ENCODE results near the gene TDRD1. TPM values are rescaled to one million over a fixed set of nuclear protein-coding genes. Genes with fewer than 3 reads are reported as not detected.

The TDRD1 gene
- total RNA-seq, 3 donors from 2014 or later (not counting 1 experiment from before 2014, with no cell fraction given) = 0.08 to 0.33 (median 0.09) TPM

DNA sequence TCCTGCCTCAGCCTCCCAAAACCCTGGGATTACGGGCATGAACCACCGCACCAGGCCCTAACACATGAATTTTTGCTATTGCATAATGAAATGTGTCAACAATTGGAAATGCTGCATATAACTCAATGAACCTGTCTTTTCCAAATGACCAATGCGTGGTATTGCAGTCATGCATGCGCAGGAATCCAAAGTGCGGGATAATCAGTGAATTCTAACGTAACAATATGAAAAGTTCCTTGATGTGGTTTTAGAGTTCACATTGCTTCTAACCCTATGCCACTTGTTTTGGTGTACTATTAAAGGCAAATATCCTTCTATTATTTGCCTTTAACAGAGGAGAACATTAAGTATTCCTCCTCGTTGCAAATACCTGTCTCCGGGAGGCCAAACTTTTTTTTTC is 10.5 kb downstream of the TDRD1 start:
- H3K9me3 Mint-ChIP-seq = no peaks in the 10 kb centered on the region
- intact Hi-C loops (cut with micrococcal nuclease) = no loop called here
- no peak overlapping the region for H3K4me3 ChIP-seq (ENCODE audit: low read length)
- DNase-seq = no peak
- H3K27me3 ChIP-seq (ENCODE audit: control insufficient read depth, insufficient read depth, low read length) = no peaks in the 10 kb centered on the region
- H3K9me3 ChIP-seq (ENCODE audit: control insufficient read depth, insufficient read depth, low read length) = no peaks in the 10 kb centered on the region
- H3K36me3 ChIP-seq (ENCODE audit: control insufficient read depth, insufficient read depth, low read length) = no peaks in the 10 kb centered on the region
- H3K4me1 Mint-ChIP-seq = no peaks in the 10 kb centered on the region
- H3K4me1 ChIP-seq (ENCODE audit: control insufficient read depth, insufficient read depth, low read length) = no peaks in the 10 kb centered on the region
- no peak for ATAC-seq
- H3K27me3 Mint-ChIP-seq (ENCODE audit: low read depth in 2 of 2) = peaks cover 13 to 52% of the 10 kb centered on the region in 2 donors
- no peak overlapping the region for H3K27ac Mint-ChIP-seq
- no peaks in the 10 kb centered on the region for H3K36me3 Mint-ChIP-seq
- 94% methylated on average over 8 of the region's 8 CpGs for WGBS (ENCODE audit: insufficient coverage)
- H3K27ac ChIP-seq (ENCODE audit: low read length) = no peak overlapping the region
- H3K4me3 Mint-ChIP-seq = no peak overlapping the region
- TF ChIP-seq, protein P1, sequence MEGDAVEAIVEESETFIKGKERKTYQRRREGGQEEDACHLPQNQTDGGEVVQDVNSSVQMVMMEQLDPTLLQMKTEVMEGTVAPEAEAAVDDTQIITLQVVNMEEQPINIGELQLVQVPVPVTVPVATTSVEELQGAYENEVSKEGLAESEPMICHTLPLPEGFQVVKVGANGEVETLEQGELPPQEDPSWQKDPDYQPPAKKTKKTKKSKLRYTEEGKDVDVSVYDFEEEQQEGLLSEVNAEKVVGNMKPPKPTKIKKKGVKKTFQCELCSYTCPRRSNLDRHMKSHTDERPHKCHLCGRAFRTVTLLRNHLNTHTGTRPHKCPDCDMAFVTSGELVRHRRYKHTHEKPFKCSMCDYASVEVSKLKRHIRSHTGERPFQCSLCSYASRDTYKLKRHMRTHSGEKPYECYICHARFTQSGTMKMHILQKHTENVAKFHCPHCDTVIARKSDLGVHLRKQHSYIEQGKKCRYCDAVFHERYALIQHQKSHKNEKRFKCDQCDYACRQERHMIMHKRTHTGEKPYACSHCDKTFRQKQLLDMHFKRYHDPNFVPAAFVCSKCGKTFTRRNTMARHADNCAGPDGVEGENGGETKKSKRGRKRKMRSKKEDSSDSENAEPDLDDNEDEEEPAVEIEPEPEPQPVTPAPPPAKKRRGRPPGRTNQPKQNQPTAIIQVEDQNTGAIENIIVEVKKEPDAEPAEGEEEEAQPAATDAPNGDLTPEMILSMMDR (IDR thresholded peaks at IDR 0.05) = no peak

DNA sequence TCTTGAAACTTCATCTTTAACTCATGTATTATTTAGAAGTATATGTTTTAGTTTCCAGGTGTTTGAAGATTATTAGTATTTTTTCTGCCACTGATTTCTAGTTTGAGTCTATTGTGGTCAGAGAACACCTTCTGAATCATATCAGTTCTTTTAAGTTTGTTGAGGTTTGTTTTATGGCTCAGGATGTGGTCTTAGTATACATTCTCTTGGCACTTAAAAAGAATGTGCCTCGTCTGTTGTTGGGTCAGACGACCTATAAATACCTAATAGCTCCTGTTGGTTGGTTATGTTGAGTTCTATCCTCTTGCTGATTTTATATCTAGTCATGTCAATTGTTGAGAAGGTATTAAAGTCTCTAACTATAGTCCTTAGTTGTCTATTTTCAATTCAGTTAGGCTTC is 15.9 kb downstream of the TDRD1 start:
- intact Hi-C loops (cut with micrococcal nuclease) = no loop called here
- no peaks in the 10 kb centered on the region for H3K9me3 Mint-ChIP-seq
- H3K36me3 Mint-ChIP-seq = no peaks in the 10 kb centered on the region
- peaks cover 5% of the 10 kb centered on the region for H3K27me3 ChIP-seq (ENCODE audit: control insufficient read depth, insufficient read depth, low read length)
- no peak overlapping the region for H3K27ac Mint-ChIP-seq
- DNase-seq (no peak), ATAC-seq (no peak)
- H3K4me3 ChIP-seq (ENCODE audit: low read length) = no peak overlapping the region
- no peaks in the 10 kb centered on the region for H3K9me3 ChIP-seq (ENCODE audit: control insufficient read depth, insufficient read depth, low read length)
- H3K4me1 ChIP-seq (ENCODE audit: control insufficient read depth, insufficient read depth, low read length) = no peaks in the 10 kb centered on the region
- 23% methylated on average over 2 of the region's 2 CpGs for WGBS (ENCODE audit: insufficient coverage)
- TF ChIP-seq, protein P1 (IDR thresholded peaks at IDR 0.05) = no peak
- no peaks in the 10 kb centered on the region for H3K36me3 ChIP-seq (ENCODE audit: control insufficient read depth, insufficient read depth, low read length)
- H3K27ac ChIP-seq (ENCODE audit: low read length) = no peak overlapping the region
- H3K4me3 Mint-ChIP-seq = no peak overlapping the region
- no peaks in the 10 kb centered on the region for H3K4me1 Mint-ChIP-seq
- H3K27me3 Mint-ChIP-seq (ENCODE audit: low read depth in 2 of 2) = peaks cover 36 to 76% of the 10 kb centered on the region in 2 donors

DNA sequence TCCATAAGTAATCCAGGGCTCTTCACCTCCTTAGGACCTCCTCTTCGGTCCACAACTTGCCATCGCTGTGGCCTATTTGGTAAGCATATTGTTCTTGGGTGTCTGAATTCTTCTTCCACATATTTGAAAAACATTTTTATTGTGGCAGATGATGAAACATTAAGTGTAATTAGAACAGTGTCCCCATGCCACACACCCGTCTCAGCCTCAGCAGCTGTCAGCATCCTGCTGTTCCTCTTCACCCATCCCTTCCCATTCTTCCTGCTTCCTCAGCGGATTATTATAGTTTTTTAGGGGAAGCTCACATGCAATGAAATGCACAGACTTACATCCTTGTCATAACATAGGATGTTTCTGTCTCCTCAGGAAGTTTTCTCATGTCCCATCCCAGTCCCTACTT is 20.1 kb downstream of the TDRD1 start:
- TF ChIP-seq, protein P1 (IDR thresholded peaks at IDR 0.05) = no peak
- ATAC-seq = no peak
- H3K27ac Mint-ChIP-seq = no peak overlapping the region

DNA sequence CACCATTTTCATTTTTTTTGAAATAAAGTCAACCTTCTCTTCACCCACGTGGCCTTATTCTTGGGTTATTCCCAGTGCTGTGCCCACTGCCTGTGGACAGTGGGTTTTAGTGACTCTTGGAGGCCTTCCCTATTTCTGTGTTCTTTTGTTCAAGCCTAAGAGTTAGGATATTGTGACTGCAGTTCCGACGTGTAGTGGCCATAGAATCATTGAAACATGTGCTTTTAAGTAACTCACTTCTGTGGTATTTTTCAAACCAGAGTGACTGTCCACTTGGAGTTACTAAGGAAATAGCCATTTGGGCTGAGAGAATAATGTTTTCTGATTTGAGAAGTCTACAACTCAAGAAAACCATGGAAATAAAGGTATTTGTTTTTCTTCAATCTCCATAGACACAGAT is 23.7 kb downstream of the TDRD1 start:
- no peak overlapping the region for H3K4me3 ChIP-seq (ENCODE audit: low read length)
- DNase-seq = no peak
- H3K27ac Mint-ChIP-seq = no peak overlapping the region
- peaks cover 2% of the 10 kb centered on the region for H3K27me3 ChIP-seq (ENCODE audit: control insufficient read depth, insufficient read depth, low read length)
- intact Hi-C loops (cut with micrococcal nuclease) = no loop called here
- H3K36me3 ChIP-seq (ENCODE audit: control insufficient read depth, insufficient read depth, low read length) = no peaks in the 10 kb centered on the region
- no peaks in the 10 kb centered on the region for H3K36me3 Mint-ChIP-seq
- no peaks in the 10 kb centered on the region for H3K4me1 Mint-ChIP-seq
- H3K4me3 Mint-ChIP-seq = no peak overlapping the region
- ATAC-seq = no peak
- H3K9me3 Mint-ChIP-seq = no peaks in the 10 kb centered on the region
- H3K27ac ChIP-seq (ENCODE audit: low read length) = no peak overlapping the region
- peaks cover 16 to 32% of the 10 kb centered on the region in 2 donors for H3K27me3 Mint-ChIP-seq (ENCODE audit: low read depth in 2 of 2)
- no peaks in the 10 kb centered on the region for H3K4me1 ChIP-seq (ENCODE audit: control insufficient read depth, insufficient read depth, low read length)
- 83% methylated on average over 3 of the region's 3 CpGs for WGBS (ENCODE audit: insufficient coverage)
- TF ChIP-seq, protein P1 (IDR thresholded peaks at IDR 0.05) = no peak
- H3K9me3 ChIP-seq (ENCODE audit: control insufficient read depth, insufficient read depth, low read length) = no peaks in the 10 kb centered on the region

More for the DNA sequence above, 20.1 kb downstream of the TDRD1 start:
- no peaks in the 10 kb centered on the region for H3K4me1 Mint-ChIP-seq
- peaks cover 5% of the 10 kb centered on the region for H3K27me3 ChIP-seq (ENCODE audit: control insufficient read depth, insufficient read depth, low read length)
- no peaks in the 10 kb centered on the region for H3K9me3 ChIP-seq (ENCODE audit: control insufficient read depth, insufficient read depth, low read length)
- H3K36me3 ChIP-seq (ENCODE audit: control insufficient read depth, insufficient read depth, low read length) = no peaks in the 10 kb centered on the region
- WGBS (ENCODE audit: insufficient coverage) = 100% methylated on average over 3 of the region's 4 CpGs
- H3K27me3 Mint-ChIP-seq (ENCODE audit: low read depth in 2 of 2) = peaks cover 40 to 64% of the 10 kb centered on the region in 2 donors
- no peak overlapping the region for H3K27ac ChIP-seq (ENCODE audit: low read length)
- H3K4me3 ChIP-seq (ENCODE audit: low read length) = no peak overlapping the region
- no peaks in the 10 kb centered on the region for H3K36me3 Mint-ChIP-seq
- no peak for DNase-seq
- H3K4me1 ChIP-seq (ENCODE audit: control insufficient read depth, insufficient read depth, low read length) = no peaks in the 10 kb centered on the region
- no peak overlapping the region for H3K4me3 Mint-ChIP-seq
- intact Hi-C loops (cut with micrococcal nuclease) = no loop called here
- H3K9me3 Mint-ChIP-seq = no peaks in the 10 kb centered on the region
